MCF 10A (cell line): ENCODE data around the gene HYAL3. TPM values are rescaled to one million over a fixed set of nuclear protein-coding genes. Genes with fewer than 3 reads are reported as not detected.

Experiments
- BruUV-seq: library from RNA; stranded (reverse); fragments of 400-500 nt; replicated peaks from 2 replicates; lab custom pipeline; 2021; lab: Mats Ljungman, UMichigan
- CTCF ChIA-PET: fragments of 300-600 bp; sonication (Branson Sonifier 250); formaldehyde crosslinking; extraction: SDS; loops from one replicate; lab custom pipeline; 2021; ENCODE audit warnings: antibody characterized with exemption, inconsistent platforms; lab: Yijun Ruan, JAX
- POLR2A ChIA-PET: fragments of 300-600, 350-650 bp; sonication (Branson Sonifier 250); formaldehyde crosslinking; extraction: SDS; loops from one replicate; lab custom pipeline; 2020; ENCODE audit warnings: antibody characterized with exemption, inconsistent platforms; lab: Yijun Ruan, JAX
- DNase-seq: peaks from one replicate; pipeline ENCODE4 v3.0.0-alpha.2; 2018; ENCODE audit not compliant: unreplicated experiment
- H3K27ac Mint-ChIP-seq: one replicate; pipeline ENCODE4 v1.8.0; 2022; ENCODE audit warnings: mild to moderate bottlenecking, low read depth, mixed read lengths; ENCODE audit not compliant: unreplicated experiment
- H3K27me3 Mint-ChIP-seq: one replicate; pipeline ENCODE4 v1.8.0; 2022; ENCODE audit warnings: mixed read lengths; ENCODE audit not compliant: insufficient read depth, unreplicated experiment
- H3K36me3 Mint-ChIP-seq: one replicate; pipeline ENCODE4 v1.8.0; 2022; ENCODE audit warnings: mild to moderate bottlenecking, moderate library complexity, mixed read lengths; ENCODE audit not compliant: insufficient read depth, unreplicated experiment
- H3K4me1 Mint-ChIP-seq: one replicate; pipeline ENCODE4 v1.8.0; 2022; ENCODE audit warnings: mixed read lengths; ENCODE audit not compliant: insufficient read depth, unreplicated experiment
- H3K4me3 Mint-ChIP-seq: one replicate; pipeline ENCODE4 v1.8.0; 2022; ENCODE audit warnings: mild to moderate bottlenecking, moderate library complexity, mixed read lengths; ENCODE audit not compliant: unreplicated experiment
- H3K9me3 Mint-ChIP-seq: one replicate; pipeline ENCODE4 v1.8.0; 2022; ENCODE audit warnings: mixed read lengths; ENCODE audit not compliant: unreplicated experiment
- CTCF ChIP-seq: fragments of 200-600 bp; IDR thresholded peaks from one replicate; pipeline ENCODE4 v1.8.0; 2022; ENCODE audit warnings: antibody characterized with exemption, mild to moderate bottlenecking; ENCODE audit not compliant: unreplicated experiment
- intact Hi-C: fragments of 100-400 bp; cut with micrococcal nuclease; formaldehyde crosslinking; loops from 2 replicates; pipeline ENCODE4 v1.14.1; 2022
- total RNA-seq: library from RNA; stranded (reverse); gene quantifications from 2 replicates; pipeline ENCODE4 v1.2.3, GENCODE V29; 2022

The HYAL3 gene
- total RNA-seq, 1 experiment from 2014 or later: 2.3 TPM

GRCh38 chr3:50249457-50249856, 49.7 kb downstream of the HYAL3 start:
- no TSS peak for BruUV-seq
- intact Hi-C loops: no loop called here
- no peak for DNase-seq
- Mint-ChIP-seq H3K4me1 (peaks cover 51% of the 10 kb centered on the region), H3K27me3 (no peaks in the 10 kb centered on the region), H3K4me3 (no peak overlapping the region), H3K9me3 (no peaks in the 10 kb centered on the region), H3K36me3 (peaks cover 21% of the 10 kb centered on the region), H3K27ac (peak overlapping the region; percentile 91)
- TF ChIP-seq CTCF: no peak
- ChIA-PET POLR2A (interaction anchor here (0.9 to 4.6 kb wide), 3 partner anchors 11 to 20 kb away, joined by 3 to 102 read pairs (median 4); partner anchors contain the start of gene GNAI2), CTCF (interaction anchor here (0.9 to 5.8 kb wide), 5 partner anchors 9 to 75 kb away, joined by 3 to 107 read pairs (median 7); no protein-coding TSS in a partner anchor)

- intact Hi-C loops: no loop called here
- BruUV-seq: no TSS peak
- ChIA-PET POLR2A (interaction anchor here (0.6 to 4.6 kb wide), 6 partner anchors 8 to 102 kb away, joined by 3 to 102 read pairs (median 4); partner anchors contain the start of genes CYB561D2, GNAI2 and NPRL2), CTCF (interaction anchor here (0.6 to 5.8 kb wide), 5 partner anchors 11 to 114 kb away, joined by 3 to 107 read pairs (median 7); no protein-coding TSS in a partner anchor)
- peak overlapping the region; percentile 31 for H3K4me3 Mint-ChIP-seq
- H3K36me3 Mint-ChIP-seq: peaks cover 21% of the 10 kb centered on the region
- peak; percentile 58 for DNase-seq
- no peaks in the 10 kb centered on the region for H3K9me3 Mint-ChIP-seq
- TF ChIP-seq CTCF: no peak
- peaks cover 51% of the 10 kb centered on the region for H3K4me1 Mint-ChIP-seq
- peak overlapping the region; percentile 91 for H3K27ac Mint-ChIP-seq
- H3K27me3 Mint-ChIP-seq: no peaks in the 10 kb centered on the region
Observed at GRCh38 chr3:50248387-50248786, 50.8 kb downstream of the HYAL3 start.

GRCh38 chr3:50246517-50246954, 52.7 kb downstream of the HYAL3 start:
- POLR2A ChIA-PET: interaction anchor here (0.6 to 4.6 kb wide), 17 partner anchors 10 to 1422 kb away, joined by 3 to 102 read pairs (median 4); partner anchors contain the start of genes GNAI2, HYAL3, IFRD2 and NAA80
- Mint-ChIP-seq H3K27ac (peak overlapping the region; percentile 91), H3K4me1 (peaks cover 56% of the 10 kb centered on the region), H3K27me3 (no peaks in the 10 kb centered on the region), H3K9me3 (no peaks in the 10 kb centered on the region), H3K4me3 (peak overlapping the region; percentile 55), H3K36me3 (peaks cover 15% of the 10 kb centered on the region)
- no TSS peak for BruUV-seq
- no peak for TF ChIP-seq CTCF
- peak; percentile 94 for DNase-seq
- CTCF ChIA-PET: interaction anchor here (0.5 to 5.8 kb wide), 39 partner anchors 9 to 683 kb away, joined by 3 to 107 read pairs (median 4); partner anchors contain the start of genes GNAI2, GNAT1, IFRD2 and SEMA3B
- intact Hi-C loops: loop anchor here (1.0 kb wide), 3 partner anchors 10 to 27 kb away; partner anchors contain the start of gene GNAI2

- DNase-seq: peak; percentile 91
- ChIA-PET POLR2A (interaction anchor here (0.7 to 4.6 kb wide), 10 partner anchors 9 to 115 kb away, joined by 3 to 102 read pairs (median 4); partner anchors contain the start of genes GNAI2 and IFRD2), CTCF (interaction anchor here (0.5 to 5.8 kb wide), 35 partner anchors 9 to 683 kb away, joined by 3 to 107 read pairs (median 4); partner anchors contain the start of genes GNAI2, GNAT1, IFRD2 and SEMA3B)
- peak overlapping the region; percentile 91 for H3K27ac Mint-ChIP-seq
- H3K27me3 Mint-ChIP-seq: no peaks in the 10 kb centered on the region
- no TSS peak for BruUV-seq
- intact Hi-C loops: loop anchor here (1.0 kb wide), 3 partner anchors 10 to 27 kb away; partner anchors contain the start of gene GNAI2
- peaks cover 54% of the 10 kb centered on the region for H3K4me1 Mint-ChIP-seq
- H3K9me3 Mint-ChIP-seq: no peaks in the 10 kb centered on the region
- TF ChIP-seq CTCF: peak; percentile 98
- peaks cover 11% of the 10 kb centered on the region for H3K36me3 Mint-ChIP-seq
- H3K4me3 Mint-ChIP-seq: peak overlapping the region; percentile 55
Observed at GRCh38 chr3:50245831-50246516, 53.2 kb downstream of the HYAL3 start.
